GM23338 (cell line): ENCODE results near the gene CYFIP2. TPM values are rescaled to one million over a fixed set of nuclear protein-coding genes. Genes with fewer than 3 reads are reported as not detected.

ENCODE experiments used
- ATAC-seq: fragments of 200-7000 bp; cut with Tn5 transposase; 3 replicates; pipeline ENCODE4 v1.9.1; 2020
- DNase-seq: peaks from one replicate; pipeline ENCODE4 v3.0.0-alpha.2; 2015; ENCODE audit warnings: low spot score
- H2AFZ ChIP-seq: fragments of 200-600 bp; sonication (generic); 2 replicates; pipeline ENCODE4 v1.8.0; 2016; ENCODE audit warnings: antibody characterized with exemption, mild to moderate bottlenecking, moderate library complexity
- H3F3A ChIP-seq: fragments of 200-600 bp; sonication (generic); replicated peaks from 2 replicates; pipeline ENCODE4 v1.8.0; 2017; ENCODE audit warnings: antibody characterized with exemption, mixed run types, low read depth
- H3K27ac ChIP-seq: fragments of 200-600 bp; sonication (generic); 2 replicates; pipeline ENCODE4 v1.6.1; 2016; ENCODE audit warnings: low read depth
- H3K27me3 ChIP-seq: fragments of 200-600 bp; sonication (generic); 2 replicates; pipeline ENCODE4 v1.8.0; 2016; ENCODE audit warnings: mild to moderate bottlenecking, mixed run types, moderate library complexity; ENCODE audit not compliant: insufficient read depth
- H3K36me3 ChIP-seq: fragments of 200-600 bp; sonication (generic); 2 replicates; pipeline ENCODE4 v1.8.0; 2016; ENCODE audit warnings: mild to moderate bottlenecking; ENCODE audit not compliant: insufficient read depth
- H3K4me1 ChIP-seq: fragments of 200-600 bp; sonication (generic); 2 replicates; pipeline ENCODE4 v1.8.0; 2016; ENCODE audit warnings: mild to moderate bottlenecking, moderate library complexity; ENCODE audit not compliant: insufficient read depth
- H3K4me2 ChIP-seq: fragments of 200-600 bp; sonication (generic); 2 replicates; pipeline ENCODE4 v1.7.1; 2017; ENCODE audit warnings: mixed run types
- H3K4me3 ChIP-seq: fragments of 200-600 bp; sonication (generic); 2 replicates; pipeline ENCODE4 v1.6.1; 2016; ENCODE audit warnings: mixed run types
- H3K79me2 ChIP-seq: fragments of 200-600 bp; sonication (generic); replicated peaks from 2 replicates; pipeline ENCODE4 v1.8.0; 2017; ENCODE audit warnings: mild to moderate bottlenecking; ENCODE audit not compliant: insufficient read depth
- H3K9me2 ChIP-seq: fragments of 200-600 bp; sonication (generic); 2 replicates; pipeline ENCODE4 v1.8.0; 2017; ENCODE audit not compliant: insufficient read depth
- H4K20me1 ChIP-seq: fragments of 200-600 bp; sonication (generic); replicated peaks from 2 replicates; pipeline ENCODE4 v1.8.0; 2017; ENCODE audit warnings: mild to moderate bottlenecking; ENCODE audit not compliant: insufficient read depth
- H3K27ac Mint-ChIP-seq: 2 replicates; pipeline ENCODE4 v1.8.0; 2020; ENCODE audit warnings: inconsistent platforms, mild to moderate bottlenecking, moderate library complexity, mixed read lengths
- H3K27me3 Mint-ChIP-seq: 3 replicates; pipeline ENCODE4 v1.8.0; 2022; ENCODE audit warnings: low read depth, mild to moderate bottlenecking, moderate library complexity, mixed read lengths, inconsistent platforms; ENCODE audit not compliant: insufficient read depth, poor library complexity
- H3K36me3 Mint-ChIP-seq: 3 replicates; pipeline ENCODE4 v1.8.0; 2021; ENCODE audit warnings: low read depth, mild to moderate bottlenecking, inconsistent platforms, moderate library complexity, mixed read lengths
- H3K4me1 Mint-ChIP-seq: 3 replicates; pipeline ENCODE4 v1.8.0; 2020; ENCODE audit warnings: mild to moderate bottlenecking, inconsistent platforms, mixed read lengths
- H3K4me3 Mint-ChIP-seq: 3 replicates; pipeline ENCODE4 v1.8.0; 2021; ENCODE audit warnings: moderate library complexity, mild to moderate bottlenecking, inconsistent platforms, mixed read lengths
- H3K9me3 Mint-ChIP-seq: 3 replicates; pipeline ENCODE4 v1.8.0; 2020; ENCODE audit warnings: moderate library complexity, mild to moderate bottlenecking, inconsistent platforms, mixed read lengths
- CREB1 ChIP-seq: fragments of 250-450 bp; sonication (Bioruptor Pico); IDR thresholded peaks from 2 replicates; pipeline ENCODE4 v1.5.0; 2020; ENCODE audit warnings: low read depth, mild to moderate bottlenecking, moderate library complexity
- CTCF ChIP-seq, 2 experiments: fragments of 200-600 bp in 1 of 2; sonication (generic) in 1 of 2; conservative IDR thresholded peaks; 2 replicates each; pipeline versions ENCODE4 v1.5.1 to v1.6.1; 2016 to 2017; ENCODE audit warnings: antibody characterized with exemption in 2 of 2, low read depth in 2 of 2, mild to moderate bottlenecking in 2 of 2, moderate library complexity in 1 of 2
- ETS1 ChIP-seq: IDR thresholded peaks from 2 replicates; pipeline ENCODE4 v1.6.1; 2016; ENCODE audit warnings: antibody characterized with exemption
- EZH2 ChIP-seq: fragments of 200-600 bp; sonication (generic); IDR thresholded peaks from one replicate; pipeline ENCODE4 v1.8.0; 2017; ENCODE audit warnings: antibody characterized with exemption, mild to moderate bottlenecking, low read depth; ENCODE audit not compliant: unreplicated experiment
- EZH2phosphoT487 ChIP-seq: fragments of 200-600 bp; sonication (generic); IDR thresholded peaks from one replicate; pipeline ENCODE4 v1.8.1; 2018; ENCODE audit warnings: antibody characterized with exemption; ENCODE audit not compliant: unreplicated experiment
- JUNB ChIP-seq: IDR thresholded peaks from one replicate; pipeline ENCODE4 v1.6.1; 2016; ENCODE audit warnings: antibody characterized with exemption; ENCODE audit not compliant: unreplicated experiment
- NANOG ChIP-seq: IDR thresholded peaks from 2 replicates; pipeline ENCODE4 v1.6.1; 2016; ENCODE audit warnings: antibody characterized with exemption, borderline replicate concordance
- POLR2AphosphoS5 ChIP-seq: IDR thresholded peaks from 2 replicates; pipeline ENCODE4 v1.6.1; 2016; ENCODE audit warnings: antibody characterized with exemption, low read depth
- STAT1 ChIP-seq: IDR thresholded peaks from one replicate; pipeline ENCODE4 v1.6.1; 2016; ENCODE audit warnings: antibody characterized with exemption; ENCODE audit not compliant: unreplicated experiment
- ZNF114 ChIP-seq: fragments of 250-450 bp; sonication (Bioruptor Pico); IDR thresholded peaks from 2 replicates; pipeline ENCODE4 v1.5.0; 2020; ENCODE audit warnings: mild to moderate bottlenecking, moderate library complexity
- ZNF331 ChIP-seq: fragments of 250-450 bp; sonication (Bioruptor Pico); IDR thresholded peaks from 2 replicates; pipeline ENCODE4 v1.5.0; 2020; ENCODE audit warnings: low read depth, mild to moderate bottlenecking, moderate library complexity
- ZNF462 ChIP-seq: fragments of 250-450 bp; sonication (Bioruptor Pico); IDR thresholded peaks from 2 replicates; pipeline ENCODE4 v1.5.0; 2020; ENCODE audit warnings: mild to moderate bottlenecking, moderate library complexity
- polyA plus RNA-seq: library from polyadenylated mRNA; unstranded; fragments of >200 nt; fragmentation: Nextera tagmentation; extraction: Ambion mirVana; gene quantifications from 2 replicates; pipeline ENCODE4 v1.2.1, GENCODE V29; 2016
- total RNA-seq: library from RNA; depleted of rRNA; stranded (reverse); fragments of >200 nt; shearing (Covaris generic); gene quantifications from 2 replicates; pipeline ENCODE4 v1.2.3, GENCODE V29; 2014
- TF ChIP-seq, protein P1 (sequence below): IDR thresholded peaks from one replicate; pipeline ENCODE4 v1.6.1; 2018; ENCODE audit warnings: antibody characterized with exemption; ENCODE audit not compliant: unreplicated experiment

Gene CYFIP2
- total and polyA plus RNA-seq, 2 experiments from 2014 or later: 54.1 to 98.4 TPM

GRCh38 chr5:157398305-157398704, 132.4 kb downstream of the CYFIP2 start:
- H3K27ac ChIP-seq: no peak overlapping the region
- H3K4me3 Mint-ChIP-seq: no peak overlapping the region
- H3F3A ChIP-seq: no peaks in the 10 kb centered on the region
- no peaks in the 10 kb centered on the region for H3K27me3 ChIP-seq
- H3K9me3 Mint-ChIP-seq: no peaks in the 10 kb centered on the region
- TF ChIP-seq ZNF114 (CRISPR knock-in tag) (no peak), JUNB (no peak), ZNF462 (CRISPR knock-in tag) (no peak), NANOG (no peak), CREB1 (CRISPR knock-in tag) (no peak), EZH2phosphoT487 (no peak), ETS1 (no peak), CTCF (conservative IDR thresholded peaks at IDR 0.05; ENCODE audit: low read depth in 2 of 2) (no peak), ZNF331 (no peak), EZH2 (no peak), STAT1 (no peak), POLR2AphosphoS5 (no peak)
- TF ChIP-seq, protein P1, sequence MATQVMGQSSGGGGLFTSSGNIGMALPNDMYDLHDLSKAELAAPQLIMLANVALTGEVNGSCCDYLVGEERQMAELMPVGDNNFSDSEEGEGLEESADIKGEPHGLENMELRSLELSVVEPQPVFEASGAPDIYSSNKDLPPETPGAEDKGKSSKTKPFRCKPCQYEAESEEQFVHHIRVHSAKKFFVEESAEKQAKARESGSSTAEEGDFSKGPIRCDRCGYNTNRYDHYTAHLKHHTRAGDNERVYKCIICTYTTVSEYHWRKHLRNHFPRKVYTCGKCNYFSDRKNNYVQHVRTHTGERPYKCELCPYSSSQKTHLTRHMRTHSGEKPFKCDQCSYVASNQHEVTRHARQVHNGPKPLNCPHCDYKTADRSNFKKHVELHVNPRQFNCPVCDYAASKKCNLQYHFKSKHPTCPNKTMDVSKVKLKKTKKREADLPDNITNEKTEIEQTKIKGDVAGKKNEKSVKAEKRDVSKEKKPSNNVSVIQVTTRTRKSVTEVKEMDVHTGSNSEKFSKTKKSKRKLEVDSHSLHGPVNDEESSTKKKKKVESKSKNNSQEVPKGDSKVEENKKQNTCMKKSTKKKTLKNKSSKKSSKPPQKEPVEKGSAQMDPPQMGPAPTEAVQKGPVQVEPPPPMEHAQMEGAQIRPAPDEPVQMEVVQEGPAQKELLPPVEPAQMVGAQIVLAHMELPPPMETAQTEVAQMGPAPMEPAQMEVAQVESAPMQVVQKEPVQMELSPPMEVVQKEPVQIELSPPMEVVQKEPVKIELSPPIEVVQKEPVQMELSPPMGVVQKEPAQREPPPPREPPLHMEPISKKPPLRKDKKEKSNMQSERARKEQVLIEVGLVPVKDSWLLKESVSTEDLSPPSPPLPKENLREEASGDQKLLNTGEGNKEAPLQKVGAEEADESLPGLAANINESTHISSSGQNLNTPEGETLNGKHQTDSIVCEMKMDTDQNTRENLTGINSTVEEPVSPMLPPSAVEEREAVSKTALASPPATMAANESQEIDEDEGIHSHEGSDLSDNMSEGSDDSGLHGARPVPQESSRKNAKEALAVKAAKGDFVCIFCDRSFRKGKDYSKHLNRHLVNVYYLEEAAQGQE: no peak
- ATAC-seq (no peak), DNase-seq (no peak)
- H3K4me1 ChIP-seq: no peaks in the 10 kb centered on the region
- no peak overlapping the region for H3K4me2 ChIP-seq
- H2AFZ ChIP-seq: no peak overlapping the region
- H3K27me3 Mint-ChIP-seq: peaks cover 3% of the 10 kb centered on the region
- no peak overlapping the region for H3K27ac Mint-ChIP-seq
- H4K20me1 ChIP-seq: no peaks in the 10 kb centered on the region
- H3K36me3 Mint-ChIP-seq: peaks cover 3% of the 10 kb centered on the region
- peaks cover 9% of the 10 kb centered on the region for H3K9me2 ChIP-seq
- H3K36me3 ChIP-seq: no peaks in the 10 kb centered on the region
- no peaks in the 10 kb centered on the region for H3K79me2 ChIP-seq
- H3K4me1 Mint-ChIP-seq: no peaks in the 10 kb centered on the region; the same call in 2 of the 3 replicates
- no peak overlapping the region for H3K4me3 ChIP-seq
